AG09309 (cell line): Measurements from ENCODE around the gene NOL3.

Experiments used
- DNase-seq: peaks from one replicate; pipeline ENCODE4 v3.0.0-alpha.2; 2010; ENCODE audit warnings: low read depth
- H3K4me3 ChIP-seq: 2 replicates; pipeline ENCODE4 v1.5.1; 2011; ENCODE audit warnings: mild to moderate bottlenecking, low read depth, low read length, moderate library complexity; ENCODE audit not compliant: control insufficient read depth
- CTCF ChIP-seq: IDR thresholded peaks from 2 replicates; pipeline ENCODE4 v1.5.1; 2011; ENCODE audit warnings: mild to moderate bottlenecking, low read depth, low read length, inconsistent platforms; ENCODE audit not compliant: insufficient read depth, control insufficient read depth; ENCODE audit errors: missing control alignments

NOL3 gene

DNA sequence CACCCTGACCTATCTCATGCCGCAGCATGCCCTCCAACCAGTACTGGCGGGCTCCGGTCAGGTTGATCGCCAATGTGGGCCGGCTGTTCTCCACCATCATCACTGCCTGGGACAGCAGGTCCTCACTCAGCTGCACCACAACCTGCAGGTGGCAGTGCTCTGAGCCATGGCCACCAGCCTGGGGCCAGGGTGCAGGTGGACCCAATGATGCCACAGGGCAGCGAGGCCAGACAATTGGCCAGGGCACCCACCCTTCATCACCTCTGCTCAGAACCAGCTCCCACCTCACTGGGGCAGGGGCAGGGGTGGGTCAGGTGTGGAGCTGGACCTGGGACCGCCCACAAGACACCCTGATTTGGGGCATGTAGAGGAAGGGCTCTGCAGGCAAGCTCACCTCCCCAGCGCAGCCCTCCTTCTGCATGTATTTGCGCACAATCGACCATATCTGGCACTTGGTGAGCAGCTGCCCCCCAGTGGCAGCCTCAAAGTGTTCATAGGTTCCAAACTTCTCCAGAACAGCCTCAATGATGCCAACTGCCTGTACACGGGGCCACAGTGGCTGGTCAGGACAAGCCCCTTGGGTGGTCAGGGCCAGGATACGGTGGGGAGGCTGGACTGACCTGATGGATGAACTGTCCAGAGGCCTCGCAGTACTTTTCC, 9.2 kb downstream of the NOL3 start:
- H3K4me3 ChIP-seq = no peak overlapping the region
- DNase-seq = no peak
- TF ChIP-seq CTCF = no peak

GRCh38 chr16:67180166-67180565, 9.8 kb downstream of the NOL3 start:
- no peak for DNase-seq
- no peak overlapping the region for H3K4me3 ChIP-seq
- TF ChIP-seq CTCF = no peak

DNA sequence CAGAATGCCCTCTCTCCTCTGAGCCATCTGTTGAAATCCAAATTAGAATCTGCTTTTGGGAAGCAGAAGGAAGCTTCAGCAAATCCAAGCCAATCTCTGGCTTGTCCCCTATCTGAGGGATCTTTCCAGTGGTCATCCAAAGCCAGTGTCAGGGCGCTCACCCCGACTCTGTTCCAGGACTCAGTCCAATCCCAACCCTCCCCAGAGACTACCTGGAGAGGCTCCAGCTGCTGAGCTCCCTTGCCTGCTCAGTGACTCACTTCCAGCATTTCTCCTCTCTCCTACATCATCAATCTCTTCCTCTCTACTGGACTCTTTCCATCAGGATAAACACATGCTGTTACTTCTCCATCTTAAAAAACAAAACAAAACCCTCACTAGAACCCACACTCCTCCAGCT, 11.0 kb downstream of the NOL3 start:
- no peak overlapping the region for H3K4me3 ChIP-seq
- no peak for TF ChIP-seq CTCF
- peak; percentile 52 for DNase-seq

DNA sequence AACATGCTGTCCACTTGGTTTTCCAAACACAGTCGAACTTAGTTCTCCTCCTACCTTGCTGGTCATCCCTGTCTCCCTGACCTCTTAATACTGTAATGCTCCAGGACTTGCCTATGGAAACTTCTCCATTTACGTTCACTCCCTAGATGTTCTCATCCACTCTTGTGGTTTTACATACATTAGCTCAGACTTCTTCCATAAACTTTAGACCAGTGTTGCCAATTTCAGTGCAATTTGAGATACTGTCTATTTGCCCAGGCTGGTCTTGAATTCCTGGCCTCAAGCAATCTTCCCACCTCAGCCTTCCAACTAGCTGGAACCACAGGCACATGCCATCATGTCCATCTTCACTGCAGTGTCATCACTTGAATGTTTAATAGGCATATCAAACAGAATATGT, 11.9 kb downstream of the NOL3 start:
- H3K4me3 ChIP-seq = no peak overlapping the region
- no peak for DNase-seq
- no peak for TF ChIP-seq CTCF

DNA sequence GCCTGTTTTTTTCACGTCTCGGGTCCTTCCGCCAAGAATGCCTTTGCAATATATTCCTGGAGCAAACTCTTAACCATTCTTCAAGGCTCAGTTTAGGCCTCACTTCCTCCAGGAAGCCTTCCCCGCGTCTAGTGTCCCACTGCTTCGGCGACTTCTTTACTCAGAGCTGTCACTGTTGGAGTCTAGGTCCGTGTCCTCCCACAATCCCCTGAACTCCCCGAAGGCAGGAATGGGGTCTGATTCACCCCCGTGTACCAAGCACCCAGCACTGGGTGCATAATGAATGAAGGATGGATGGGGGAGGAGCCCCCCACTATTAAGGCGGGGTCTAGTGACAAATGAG, 12.9 kb downstream of the NOL3 start:
- TF ChIP-seq CTCF = no peak
- no peak for DNase-seq
- H3K4me3 ChIP-seq = peak overlapping the region; percentile 46

DNA sequence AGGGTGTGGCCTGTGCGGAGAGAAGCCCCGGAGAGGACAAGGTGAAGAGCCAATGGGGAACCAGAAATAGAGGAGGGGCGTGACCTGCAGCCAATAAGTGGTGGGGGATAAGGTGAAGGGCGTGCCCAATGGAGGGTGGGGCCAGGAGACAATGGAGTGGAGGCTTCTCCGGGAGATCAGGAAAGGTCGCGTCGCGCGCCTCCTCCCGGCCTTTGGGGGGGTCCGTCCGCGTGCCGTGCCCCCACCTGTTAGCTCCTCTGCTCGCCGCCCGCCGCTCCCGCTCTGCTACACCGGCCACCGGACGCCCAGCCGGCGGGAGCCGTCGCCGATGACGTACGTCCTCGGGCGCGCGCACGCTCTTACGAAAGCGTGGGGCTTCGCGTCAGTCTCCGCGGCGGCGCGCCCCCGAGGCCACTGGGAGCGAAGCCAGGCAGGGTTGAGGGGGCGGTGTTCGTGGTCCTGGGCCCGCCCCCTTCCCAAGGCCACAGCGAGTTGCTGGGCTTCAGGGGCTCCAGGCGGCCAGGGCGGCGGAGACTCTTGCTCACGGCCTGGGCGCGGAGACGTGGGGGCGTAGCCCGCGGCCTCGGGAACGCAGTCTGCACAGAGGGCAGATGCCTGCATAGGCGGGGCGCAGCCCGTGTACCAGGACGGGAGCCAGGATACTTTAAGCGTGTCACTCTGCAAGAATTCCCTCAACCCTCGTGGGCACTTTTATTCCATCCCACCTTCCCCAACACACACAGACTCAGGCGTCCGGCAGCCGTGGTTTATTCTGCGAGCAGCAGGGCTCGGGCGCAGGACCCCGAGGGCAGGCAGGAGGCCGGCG, 13.5 kb downstream of the NOL3 start, which contains the start of gene MATCAP1:
MATCAP1 (minus strand) TSS at position 337 of the 826 bp plus-strand sequence. CDS start 3,353 bp downstream, outside the sequence.
- DNase-seq = peak; percentile 88
- no peak for TF ChIP-seq CTCF
- peak within 1 kb of the TSS; percentile 46 for H3K4me3 ChIP-seq
